ENCODE results near the gene GDAP1L1.
"Not testable (repeated sequence)": the region's sequence is repeated elsewhere in the genome, so short reads cannot be mapped to it uniquely, and the experiment has no call there.

GDAP1L1 gene

GRCh38 chr20:44301285-44301684, 54.2 kb downstream of the GDAP1L1 start:
- no peak for DNase-seq

GRCh38 chr20:44302026-44302669, 55.0 kb downstream of the GDAP1L1 start:
- no peak for DNase-seq

GRCh38 chr20:44302736-44303135, 55.6 kb downstream of the GDAP1L1 start:
- DNase-seq, result no peak

GRCh38 chr20:44304383-44304782, 57.3 kb downstream of the GDAP1L1 start:
- DNase-seq, result no peak

GRCh38 chr20:44306927-44307326, 59.8 kb downstream of the GDAP1L1 start:
- DNase-seq, result no peak

GRCh38 chr20:44309763-44310663, 62.9 kb downstream of the GDAP1L1 start:
- peak in 11 of 58 donors; percentile 3 to 67 (median 19) for DNase-seq

- peak; percentile 80 to 98 (median 94) for DNase-seq
Measured at GRCh38 chr20:44310664-44311639, 63.8 kb downstream of the GDAP1L1 start, which contains the start of gene FITM2. Gene FITM2 (minus strand): TSS chr20:44311202. CDS start chr20:44311148, 54 bp downstream.

- no peak for DNase-seq
Measured at GRCh38 chr20:44314870-44315269, 67.8 kb downstream of the GDAP1L1 start.

GRCh38 chr20:44319839-44320422, 72.8 kb downstream of the GDAP1L1 start:
- no peak for DNase-seq

GRCh38 chr20:44324343-44324742, 77.2 kb downstream of the GDAP1L1 start:
- DNase-seq, result no peak

- DNase-seq, result no peak
Measured at GRCh38 chr20:44326391-44327159, 79.5 kb downstream of the GDAP1L1 start.

- DNase-seq, result not testable (repeated sequence)
Measured at GRCh38 chr20:44327748-44328147, 80.6 kb downstream of the GDAP1L1 start.

- no peak for DNase-seq
Measured at GRCh38 chr20:44328428-44328827, 81.3 kb downstream of the GDAP1L1 start.

Data from anterior cingulate cortex (tissue), 58 donors.